Mammary epithelial cell (primary cell): ENCODE data around the gene MDC1.

ENCODE experiments used
- EZH2 ChIP-seq: IDR thresholded peaks from 2 replicates; pipeline ENCODE4 v1.6.1; 2012; ENCODE audit warnings: low read length, inconsistent platforms, borderline replicate concordance
- TF ChIP-seq, protein P1 (sequence below), 2 donors: IDR thresholded peaks in 1 of 2; conservative IDR thresholded peaks in 1 of 2; 2 replicates each; pipeline ENCODE4 v1.5.1; 2011 to 2012; ENCODE audit warnings: inconsistent platforms in 2 of 2, low read length in 2 of 2, mild to moderate bottlenecking in 2 of 2, control low read depth in 1 of 2, low read depth in 1 of 2; ENCODE audit not compliant: insufficient read depth in 1 of 2; ENCODE audit errors: extremely low read depth in 1 of 2

DNA sequence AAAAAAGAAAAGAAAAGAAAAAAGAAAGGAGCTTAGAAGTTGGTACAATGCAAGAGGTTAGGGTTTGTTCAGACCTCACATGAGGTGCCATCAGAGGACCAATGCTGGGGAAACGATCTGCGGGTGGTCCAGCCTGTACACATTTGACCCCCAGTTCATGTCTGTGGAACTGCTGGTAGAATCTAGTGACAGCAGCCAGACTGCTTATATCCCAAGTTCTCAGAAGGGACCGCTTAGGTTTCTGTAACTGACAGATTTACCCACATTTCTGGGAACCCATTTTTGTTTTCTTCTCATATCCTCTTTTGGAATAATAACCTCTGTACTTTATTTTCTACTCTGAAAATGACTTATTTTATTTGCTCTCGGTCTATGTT is 35.3 kb downstream of the MDC1 start:
- TF ChIP-seq, protein P1, sequence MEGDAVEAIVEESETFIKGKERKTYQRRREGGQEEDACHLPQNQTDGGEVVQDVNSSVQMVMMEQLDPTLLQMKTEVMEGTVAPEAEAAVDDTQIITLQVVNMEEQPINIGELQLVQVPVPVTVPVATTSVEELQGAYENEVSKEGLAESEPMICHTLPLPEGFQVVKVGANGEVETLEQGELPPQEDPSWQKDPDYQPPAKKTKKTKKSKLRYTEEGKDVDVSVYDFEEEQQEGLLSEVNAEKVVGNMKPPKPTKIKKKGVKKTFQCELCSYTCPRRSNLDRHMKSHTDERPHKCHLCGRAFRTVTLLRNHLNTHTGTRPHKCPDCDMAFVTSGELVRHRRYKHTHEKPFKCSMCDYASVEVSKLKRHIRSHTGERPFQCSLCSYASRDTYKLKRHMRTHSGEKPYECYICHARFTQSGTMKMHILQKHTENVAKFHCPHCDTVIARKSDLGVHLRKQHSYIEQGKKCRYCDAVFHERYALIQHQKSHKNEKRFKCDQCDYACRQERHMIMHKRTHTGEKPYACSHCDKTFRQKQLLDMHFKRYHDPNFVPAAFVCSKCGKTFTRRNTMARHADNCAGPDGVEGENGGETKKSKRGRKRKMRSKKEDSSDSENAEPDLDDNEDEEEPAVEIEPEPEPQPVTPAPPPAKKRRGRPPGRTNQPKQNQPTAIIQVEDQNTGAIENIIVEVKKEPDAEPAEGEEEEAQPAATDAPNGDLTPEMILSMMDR (conservative IDR thresholded peaks at IDR 0.05 in 1 of 2, IDR thresholded peaks at IDR 0.05 in 1 of 2; ENCODE audit: extremely low read depth in 1 of 2, insufficient read depth in 1 of 2, low read depth in 1 of 2, low read length in 2 of 2): no peak
- no peak for TF ChIP-seq EZH2
